ENCODE measurements around the gene VAV2. TPM values are rescaled to one million over a fixed set of nuclear protein-coding genes. Genes with fewer than 3 reads are reported as not detected.
A peak's percentile ranks its signal among the peaks of the same experiment; 100 is the strongest.

Gene VAV2
- total and polyA plus RNA-seq, 12 donors: 3.3 to 96.2 (median 31.2) TPM

- Histone ChIP-seq H3K9me3 (replicated peaks in 1 of 3) (no peaks in the 10 kb centered on the region), H3K4me1 (replicated peaks in 1 of 2) (peaks cover 13 to 34% of the 10 kb centered on the region in 2 donors), H3K27me3 (no peaks in the 10 kb centered on the region), H3K27ac (peak overlapping the region in 3 of 5 donors; percentile 1 to 89 (median 3)), H3K36me3 (replicated peaks in 1 of 2) (no peaks in the 10 kb centered on the region), H3K4me3 (no peak overlapping the region)
- no peak for DNase-seq
- intact Hi-C loops (cut with DNase I): no loop called here
- 83 to 94% (median 91%) methylated on average over 16 to 25 of the region's 25 CpGs for WGBS, 4 donors
- no peak for TF ChIP-seq POLR2A (IDR thresholded peaks at IDR 0.05)
- no peak for TF ChIP-seq CTCF (IDR thresholded peaks at IDR 0.05)
Observed at GRCh38 chr9:133888809-133889491, 103.2 kb downstream of the VAV2 start.

- Histone ChIP-seq H3K4me3 (no peak overlapping the region), H3K36me3 (replicated peaks in 1 of 2) (no peaks in the 10 kb centered on the region), H3K4me1 (replicated peaks in 1 of 2) (peaks cover 13 to 38% of the 10 kb centered on the region in 2 donors), H3K9me3 (replicated peaks in 1 of 3) (no peaks in the 10 kb centered on the region), H3K27ac (peak overlapping the region in 3 of 5 donors; percentile 56 to 92 (median 89)), H3K27me3 (no peaks in the 10 kb centered on the region)
- WGBS, 4 donors: 66 to 76% (median 72%) methylated on average over 19 to 25 of the region's 25 CpGs
- intact Hi-C loops (cut with DNase I): no loop called here
- peak in 2 of 7 donors; percentile 35 to 87 for DNase-seq
- TF ChIP-seq CTCF (IDR thresholded peaks at IDR 0.05) (no peak), POLR2A (IDR thresholded peaks at IDR 0.05) (no peak)
Observed at GRCh38 chr9:133888048-133888808, 103.9 kb downstream of the VAV2 start.

- Histone ChIP-seq H3K27ac (peak overlapping the region in 3 of 5 donors; percentile 56 to 92 (median 89)), H3K27me3 (no peaks in the 10 kb centered on the region), H3K4me1 (replicated peaks in 1 of 2) (peaks cover 13 to 40% of the 10 kb centered on the region in 2 donors), H3K36me3 (replicated peaks in 1 of 2) (no peaks in the 10 kb centered on the region), H3K9me3 (replicated peaks in 1 of 3) (no peaks in the 10 kb centered on the region), H3K4me3 (no peak overlapping the region)
- 77 to 94% (median 90%) methylated on average over 12 to 18 of the region's 18 CpGs for WGBS, 4 donors
- no peak for DNase-seq
- TF ChIP-seq POLR2A (IDR thresholded peaks at IDR 0.05): no peak
- intact Hi-C loops (cut with DNase I): no loop called here
Observed at GRCh38 chr9:133887540-133888047, 104.5 kb downstream of the VAV2 start.

GRCh38 chr9:133886563-133887501, 105.3 kb downstream of the VAV2 start:
- 83 to 92% (median 85%) methylated on average over 9 to 14 of the region's 14 CpGs for WGBS, 4 donors
- peaks cover 13 to 47% of the 10 kb centered on the region in 2 donors for H3K4me1 ChIP-seq (replicated peaks in 1 of 2)
- H3K27ac ChIP-seq: peak overlapping the region; percentile 71 to 92 (median 77)
- H3K9me3 ChIP-seq (replicated peaks in 1 of 3): no peaks in the 10 kb centered on the region
- no peak overlapping the region for H3K4me3 ChIP-seq
- no peak for TF ChIP-seq CTCF (IDR thresholded peaks at IDR 0.05)
- no peak for TF ChIP-seq POLR2A (IDR thresholded peaks at IDR 0.05)
- intact Hi-C loops (cut with DNase I): no loop called here
- no peaks in the 10 kb centered on the region for H3K27me3 ChIP-seq
- no peak for DNase-seq
- no peaks in the 10 kb centered on the region for H3K36me3 ChIP-seq (replicated peaks in 1 of 2)

Measured in adrenal gland (tissue), 12 donors.